ENCODE results near the gene OTULIN. TPM values are rescaled to one million over a fixed set of nuclear protein-coding genes. Genes with fewer than 3 reads are reported as not detected.

The OTULIN gene
- total and polyA plus RNA-seq, 2 of the 13 experiments (the other 11 are each of a cell fraction or from before 2014, with no cell fraction given): 7.0 to 34.8 TPM

GRCh38 chr5:14744296-14745187 is 80.0 kb downstream of the OTULIN start (continued):
- TF ChIP-seq HNF4A (CRISPR knock-in tag; IDR thresholded peaks at IDR 0.05) (peak; percentile 88), ZBTB33 (CRISPR knock-in tag; IDR thresholded peaks at IDR 0.05) (peak; percentile 84), TARDBP (CRISPR knock-in tag; IDR thresholded peaks at IDR 0.05) (peak; percentile 50; the same call in 1 of the 2 replicates), HIC2 (CRISPR knock-in tag; IDR thresholded peaks at IDR 0.05; ENCODE audit: low read depth) (peak; percentile 94), NR2C2 (CRISPR knock-in tag; IDR thresholded peaks at IDR 0.05; ENCODE audit: borderline replicate concordance) (no peak; the same call in 1 of the 2 replicates), CCAR2 (optimal IDR thresholded peaks at IDR 0.05; ENCODE audit: low read depth, low read length) (no peak), SSRP1 (CRISPR knock-in tag; IDR thresholded peaks at IDR 0.05) (no peak), KLF6 (CRISPR knock-in tag; IDR thresholded peaks at IDR 0.05) (no peak), ZNF276 (CRISPR knock-in tag; IDR thresholded peaks at IDR 0.05; ENCODE audit: low read depth) (no peak), ZFP37 (CRISPR knock-in tag; IDR thresholded peaks at IDR 0.05; ENCODE audit: borderline replicate concordance) (no peak), ZSCAN22 (CRISPR knock-in tag; IDR thresholded peaks at IDR 0.05) (no peak), ZSCAN31 (CRISPR knock-in tag; IDR thresholded peaks at IDR 0.05; ENCODE audit: low read depth) (no peak), DR1 (CRISPR knock-in tag; IDR thresholded peaks at IDR 0.05) (no peak), ZBTB4 (CRISPR knock-in tag; IDR thresholded peaks at IDR 0.05; ENCODE audit: borderline replicate concordance) (peak; percentile 73; the same call in 1 of the 2 replicates), ZNF598 (CRISPR knock-in tag; IDR thresholded peaks at IDR 0.05; ENCODE audit: borderline replicate concordance) (no peak), CHCHD3 (CRISPR knock-in tag; IDR thresholded peaks at IDR 0.05) (no peak), E2F5 (CRISPR knock-in tag; conservative IDR thresholded peaks at IDR 0.05) (no peak), HES4 (CRISPR knock-in tag; IDR thresholded peaks at IDR 0.05; ENCODE audit: borderline replicate concordance) (no peak), KLF13 (CRISPR knock-in tag; IDR thresholded peaks at IDR 0.05) (no peak)

Data from HepG2 (cell line).